GM19193 (cell line): ENCODE data around the gene IBTK.

Experiments
- POLR2A ChIP-seq: IDR thresholded peaks from 4 replicates; pipeline ENCODE4 v1.6.1; 2011; ENCODE audit not compliant: insufficient read depth, insufficient read length; ENCODE audit errors: extremely low read depth

IBTK gene

DNA sequence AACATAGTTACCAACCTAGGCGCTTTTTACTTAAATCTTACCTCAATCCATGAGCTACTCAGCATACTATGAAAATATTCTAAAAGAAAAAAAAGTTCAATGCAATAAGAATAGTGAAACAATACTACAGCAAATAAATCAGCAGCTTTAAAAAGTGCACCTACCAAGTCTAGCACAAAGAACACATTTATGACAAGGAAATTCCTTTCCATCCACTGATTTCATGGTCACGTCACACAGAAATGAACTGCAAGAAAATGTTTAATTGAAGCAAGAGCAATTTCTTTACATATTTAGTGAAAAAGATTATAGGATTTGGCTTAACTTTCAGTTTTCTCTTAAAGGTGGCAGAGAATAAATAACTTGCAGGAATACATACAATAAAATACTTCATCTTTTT, 36.2 kb downstream of the IBTK start:
- TF ChIP-seq POLR2A, result no peak

DNA sequence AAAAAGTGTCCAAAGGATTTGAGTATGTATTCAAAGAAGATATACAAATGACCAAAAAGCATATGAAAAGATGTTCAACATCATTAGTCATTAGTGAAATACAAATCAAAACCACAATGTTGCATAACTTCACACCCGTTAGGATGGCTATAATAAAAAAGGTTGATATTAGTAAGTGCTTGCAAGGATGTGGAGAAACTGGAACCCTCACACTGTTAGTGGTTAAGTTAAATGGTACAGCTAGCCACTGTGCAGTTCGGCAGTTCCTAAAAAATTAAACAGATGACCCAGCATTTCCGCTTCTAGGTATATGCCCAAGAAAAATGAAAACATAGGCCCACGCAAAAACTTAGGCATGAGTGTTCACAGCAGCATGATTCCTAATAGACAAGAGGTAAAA, 38.6 kb downstream of the IBTK start:
- no peak for TF ChIP-seq POLR2A

DNA sequence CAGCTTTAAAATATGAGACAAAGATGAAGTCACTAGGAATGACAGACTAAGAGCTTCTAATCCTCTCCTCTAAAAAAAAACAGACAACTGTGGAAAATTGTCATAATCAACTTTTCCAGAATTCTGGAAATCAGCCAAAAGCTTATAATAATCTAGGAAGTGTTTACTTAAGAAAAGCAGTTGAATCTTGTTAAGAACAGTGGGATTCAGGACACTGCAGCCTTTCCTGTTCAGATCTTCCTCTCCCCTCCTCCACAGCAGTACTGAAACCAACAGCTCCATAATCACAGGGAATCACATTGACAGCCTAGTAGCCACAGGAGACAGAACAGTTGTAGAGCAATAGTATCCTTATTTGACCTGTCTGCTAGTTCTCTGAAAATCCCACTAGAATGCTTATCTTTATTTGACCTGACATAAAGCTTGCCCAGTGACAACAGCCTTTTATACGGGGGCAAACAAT, 41.6 kb downstream of the IBTK start:
- TF ChIP-seq POLR2A, result no peak

DNA sequence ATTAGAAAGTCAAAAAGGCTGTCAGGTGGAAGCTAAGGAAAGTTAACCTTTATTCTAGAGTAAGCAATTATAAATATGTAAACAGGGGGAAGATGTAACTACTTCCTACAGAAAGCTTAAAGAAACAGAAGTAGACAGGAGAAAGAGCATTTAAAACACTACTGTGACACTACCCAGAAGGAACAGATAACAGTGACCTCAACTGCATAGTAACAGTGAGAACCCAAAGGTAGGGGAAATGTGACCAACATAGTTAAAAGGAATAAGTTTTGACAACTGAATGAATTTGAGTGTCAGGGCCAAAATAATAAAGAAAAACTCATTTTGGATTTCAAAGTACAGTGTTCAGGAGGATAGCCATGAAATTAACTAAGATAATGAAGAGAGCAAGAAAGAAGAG, 43.5 kb downstream of the IBTK start:
- no peak for TF ChIP-seq POLR2A

DNA sequence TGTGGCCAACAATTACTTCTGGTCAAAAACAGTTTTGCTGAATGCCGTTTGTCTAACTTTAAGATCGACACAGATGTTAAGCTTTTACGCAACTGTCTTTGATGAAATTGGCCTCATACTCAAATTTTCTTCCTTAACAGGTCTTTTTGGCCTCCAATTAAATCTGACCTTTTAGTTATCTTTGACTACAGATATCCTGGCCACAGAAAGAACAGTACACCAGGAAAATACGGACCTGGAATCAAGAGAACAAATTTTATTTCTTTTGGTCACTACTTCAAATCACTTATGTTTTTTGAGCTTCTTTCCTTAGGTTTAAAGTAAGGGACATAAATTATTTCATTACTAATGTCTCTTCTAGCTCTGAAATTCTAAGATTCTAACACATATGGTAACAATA, 49.8 kb downstream of the IBTK start:
- no peak for TF ChIP-seq POLR2A

DNA sequence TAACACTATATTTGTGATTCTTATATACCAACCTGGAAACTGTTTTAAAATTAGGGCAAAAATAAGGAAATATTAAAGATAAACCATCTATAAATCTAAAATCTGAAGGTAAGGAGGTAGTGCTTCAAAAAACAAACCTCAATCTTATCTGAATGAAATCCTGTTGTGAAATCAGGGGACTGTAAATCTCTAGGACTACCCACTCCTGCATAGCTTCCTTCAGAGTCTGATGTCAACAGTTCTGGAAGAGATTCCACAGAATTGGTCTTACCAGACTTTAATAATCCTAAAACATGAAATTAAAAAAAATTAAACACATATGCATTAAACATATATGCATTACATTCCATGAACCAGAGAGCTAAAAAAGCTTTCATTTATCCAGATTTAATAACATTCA, 51.4 kb downstream of the IBTK start:
- no peak for TF ChIP-seq POLR2A

DNA sequence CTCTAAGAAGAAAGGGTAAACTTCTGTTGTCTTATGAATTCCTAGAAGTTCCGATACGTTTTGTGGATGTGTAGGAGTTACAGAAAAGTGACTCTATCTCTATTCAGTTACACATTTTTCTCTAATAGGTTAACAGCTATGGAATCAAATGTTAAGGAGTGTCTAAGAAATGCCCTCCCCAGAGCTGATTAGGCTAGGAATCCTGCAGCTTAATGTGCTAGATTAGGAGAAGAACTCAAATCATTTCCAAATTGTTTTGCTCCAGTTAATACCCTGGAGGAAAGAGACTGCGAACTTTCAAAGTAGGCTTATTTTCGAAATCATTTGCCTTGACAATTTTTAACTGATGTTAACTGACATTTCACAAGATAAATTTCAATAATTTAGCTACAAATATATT, 51.9 kb downstream of the IBTK start:
- no peak for TF ChIP-seq POLR2A

DNA sequence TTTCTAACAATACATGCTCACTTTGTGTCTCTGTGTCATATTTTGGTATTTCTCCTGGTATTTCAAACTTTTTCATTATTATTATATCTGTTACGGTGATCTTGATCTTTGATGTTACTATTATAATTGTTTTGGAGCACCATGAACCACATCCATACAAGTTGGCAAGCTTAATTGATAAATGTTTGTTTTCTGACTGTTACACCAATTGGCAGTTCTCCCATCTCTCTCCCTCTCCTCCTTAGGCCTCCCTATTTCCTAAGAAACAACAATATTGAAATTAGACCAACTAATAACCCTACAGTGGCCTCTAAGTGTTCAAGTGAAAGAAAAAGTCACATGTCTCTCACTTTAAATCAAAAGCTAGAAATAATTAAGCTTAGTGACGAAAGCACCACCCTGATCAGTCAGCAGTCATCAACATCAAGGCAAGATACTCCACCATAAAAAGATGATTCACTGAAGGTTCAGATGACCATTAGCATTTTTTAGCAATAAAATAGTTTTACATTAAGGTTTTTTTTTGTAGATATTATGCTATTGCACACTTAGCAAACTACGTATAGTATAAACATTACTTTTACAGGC, 61.5 kb downstream of the IBTK start:
- TF ChIP-seq POLR2A, result no peak

DNA sequence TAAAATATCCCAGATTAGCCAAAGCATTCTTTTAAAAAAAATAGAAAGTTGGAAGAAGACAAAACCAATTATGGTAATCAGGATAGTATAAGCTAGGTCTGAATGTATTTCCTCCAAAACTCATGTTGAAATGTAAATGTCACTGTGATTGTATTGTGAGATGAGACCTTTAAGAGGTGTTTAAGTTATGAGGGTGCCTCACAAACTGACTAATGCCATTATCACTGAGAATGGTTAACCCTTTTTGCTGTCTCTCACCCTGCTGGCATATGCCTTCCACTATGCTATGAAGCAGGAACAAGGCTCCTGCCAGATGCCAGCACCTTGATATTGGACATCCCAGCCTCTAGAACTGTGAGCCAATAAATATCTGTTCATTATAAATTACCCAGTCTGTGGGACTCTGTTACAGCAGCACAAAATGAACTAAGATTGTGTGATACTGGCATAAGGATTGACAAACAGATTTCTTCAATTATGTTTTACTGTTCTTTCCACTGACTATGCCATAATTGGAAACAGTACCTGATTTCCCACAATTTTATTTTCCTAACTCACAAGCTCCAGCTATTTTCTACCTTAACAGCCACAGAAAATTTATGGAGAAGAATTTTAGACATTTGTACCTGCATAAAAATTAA, 63.8 kb downstream of the IBTK start:
- no peak for TF ChIP-seq POLR2A

DNA sequence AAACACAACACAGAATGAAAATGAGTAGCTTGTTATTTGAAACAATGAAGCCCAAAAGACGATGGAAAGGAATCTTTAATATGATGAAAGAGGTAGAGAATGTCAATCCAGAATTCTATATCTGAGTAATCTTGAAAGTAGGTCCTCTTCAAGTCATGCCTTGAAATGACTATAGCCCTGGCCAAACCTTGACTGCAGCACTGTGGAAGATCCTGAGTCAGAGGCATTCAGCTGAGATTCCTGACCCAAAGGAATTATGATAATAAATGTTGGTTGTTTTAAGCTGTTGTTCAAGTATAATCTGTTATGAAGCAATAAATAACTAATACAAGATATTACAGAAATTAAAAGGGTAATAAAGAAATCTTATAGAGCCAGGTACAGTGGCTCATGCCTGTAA, 64.8 kb downstream of the IBTK start:
- TF ChIP-seq POLR2A, result no peak

DNA sequence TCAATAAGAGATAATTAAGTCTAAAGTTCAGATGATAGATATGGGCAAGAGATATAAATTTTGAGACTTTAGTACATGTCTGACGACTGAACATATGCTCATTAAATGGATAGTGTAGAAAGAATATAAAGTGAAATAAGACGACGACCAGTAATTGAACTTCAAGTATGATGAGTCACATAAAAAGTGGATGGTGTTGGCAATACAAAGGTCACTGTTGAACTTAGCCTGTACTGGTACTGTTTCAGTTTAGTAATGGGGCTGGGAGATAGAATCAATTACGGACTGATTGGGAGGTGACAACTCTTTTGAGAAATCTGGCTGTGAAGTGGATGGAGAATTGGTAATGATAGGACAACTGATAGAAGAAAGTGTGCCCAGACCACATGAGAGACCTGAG, 68.1 kb downstream of the IBTK start:
- no peak for TF ChIP-seq POLR2A

DNA sequence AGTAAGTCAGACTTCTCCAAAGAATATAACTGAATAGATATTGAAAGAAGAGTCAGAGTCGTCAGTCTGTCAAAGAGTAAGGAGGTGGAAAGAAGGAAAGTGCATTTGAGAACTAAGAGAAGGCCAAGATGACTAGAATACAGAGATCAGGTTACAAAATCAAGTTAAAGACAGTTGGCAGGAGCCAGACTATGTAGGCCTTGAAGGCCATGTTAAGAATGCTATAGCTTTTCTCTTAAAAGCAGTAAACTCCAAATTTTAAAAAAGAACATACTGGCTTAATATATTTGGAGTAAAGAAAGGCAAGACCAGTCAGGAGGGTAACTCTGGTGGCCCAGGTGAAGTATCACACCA, 68.8 kb downstream of the IBTK start:
- no peak for TF ChIP-seq POLR2A

DNA sequence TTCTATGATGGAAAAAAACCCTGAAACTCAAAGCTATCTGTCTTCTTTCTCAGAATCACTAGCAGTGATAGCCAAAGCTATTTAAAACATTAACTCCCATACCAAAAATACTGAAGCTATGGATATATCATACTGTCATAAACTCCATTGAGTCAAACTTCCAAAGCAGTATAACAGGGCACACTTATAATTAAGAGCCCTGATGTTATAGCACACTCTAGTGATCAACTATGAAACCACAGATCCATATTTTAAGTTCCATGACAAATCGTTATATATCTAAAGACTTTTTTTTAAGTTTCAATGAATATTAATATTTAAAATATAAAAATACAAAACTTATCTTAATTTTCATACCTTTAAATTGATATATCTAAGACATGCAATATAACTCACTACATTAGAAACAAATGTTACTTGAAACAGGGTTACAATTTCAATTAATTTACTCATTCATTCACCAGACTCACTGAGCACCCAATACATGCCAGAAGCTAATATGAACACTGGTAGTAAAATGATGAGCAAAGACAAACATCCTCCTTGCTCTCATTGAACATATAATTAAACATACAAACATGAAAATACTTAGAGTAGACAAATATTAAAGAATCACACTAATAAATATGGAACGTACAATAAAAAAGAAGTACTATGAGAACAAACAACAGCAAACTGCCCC, 69.3 kb downstream of the IBTK start:
- no peak for TF ChIP-seq POLR2A

DNA sequence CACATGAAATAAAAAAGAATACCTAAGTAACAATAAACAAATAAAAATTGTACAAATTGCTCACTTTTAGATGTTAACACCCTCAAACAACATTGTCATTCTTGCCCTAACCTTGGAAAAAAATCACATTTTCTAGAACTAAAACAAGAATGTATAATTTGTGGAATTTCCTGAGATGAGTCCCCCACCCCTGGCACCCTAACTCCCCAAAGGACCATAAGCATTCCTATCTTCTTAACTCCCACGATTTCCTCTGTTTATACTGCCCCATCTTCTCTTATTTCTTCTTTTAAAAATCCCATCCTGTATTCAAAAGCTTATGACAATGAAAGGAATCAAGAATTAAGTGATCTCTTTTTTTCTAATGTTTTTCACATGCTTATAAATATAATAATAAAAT, 70.9 kb downstream of the IBTK start:
- TF ChIP-seq POLR2A, result no peak

DNA sequence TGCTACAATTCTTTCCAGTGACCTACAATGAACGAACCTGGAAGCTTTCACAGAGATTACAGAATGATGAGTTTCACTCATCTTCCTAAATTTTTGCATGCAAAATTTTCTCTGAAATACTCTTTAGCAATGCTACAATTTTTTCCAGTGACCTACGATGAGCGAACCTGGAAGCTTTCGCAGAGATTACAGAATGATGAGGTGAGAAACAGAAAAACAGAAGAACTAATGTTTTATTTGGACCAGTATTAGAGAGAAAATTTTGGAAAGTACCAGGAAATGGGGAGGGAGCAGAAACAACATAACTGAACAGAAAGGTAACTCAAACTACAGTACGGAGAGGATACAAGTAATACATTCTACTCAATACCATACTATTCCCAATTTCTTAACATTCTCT, 75.0 kb downstream of the IBTK start:
- TF ChIP-seq POLR2A, result no peak

DNA sequence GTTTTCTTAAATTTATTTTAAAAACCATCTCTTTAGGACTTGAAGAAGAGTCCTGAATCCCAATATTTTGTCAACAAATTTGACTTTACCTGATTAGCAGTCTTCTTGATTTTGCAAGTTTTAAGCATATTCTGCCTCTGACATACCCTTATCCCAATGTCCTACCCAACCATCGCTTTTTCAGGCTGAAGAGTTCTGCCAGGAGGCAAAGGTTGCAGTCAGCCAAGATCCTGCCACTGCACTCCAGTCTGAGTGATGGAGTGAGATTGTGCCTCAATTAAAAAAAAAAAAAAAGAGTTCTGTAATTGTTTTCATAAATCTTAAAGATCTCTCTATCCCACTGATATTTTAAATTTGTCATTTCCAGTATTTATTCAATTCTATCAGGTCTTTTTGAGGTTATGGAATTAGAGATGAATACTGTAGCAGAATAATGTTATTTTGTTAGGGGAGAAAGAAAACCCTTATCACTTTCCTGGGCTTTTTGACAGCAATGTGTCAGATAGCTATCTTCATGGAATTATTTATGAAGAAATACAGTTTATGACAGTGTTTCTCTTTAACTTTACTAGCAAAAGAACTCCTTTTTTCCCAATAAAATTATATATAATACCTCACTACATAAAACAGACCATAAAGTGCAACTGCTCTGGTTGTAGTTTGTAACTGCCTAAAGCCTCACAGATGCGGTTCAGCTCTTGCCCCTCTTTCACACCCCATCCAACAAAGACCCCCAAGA, 78.2 kb downstream of the IBTK start:
- TF ChIP-seq POLR2A, result no peak
